Measurements from ENCODE around the gene DRC7. TPM values are rescaled to one million over a fixed set of nuclear protein-coding genes. Genes with fewer than 3 reads are reported as not detected.

DRC7 gene
- total RNA-seq, 2 donors from 2014 or later = not detected

DNA sequence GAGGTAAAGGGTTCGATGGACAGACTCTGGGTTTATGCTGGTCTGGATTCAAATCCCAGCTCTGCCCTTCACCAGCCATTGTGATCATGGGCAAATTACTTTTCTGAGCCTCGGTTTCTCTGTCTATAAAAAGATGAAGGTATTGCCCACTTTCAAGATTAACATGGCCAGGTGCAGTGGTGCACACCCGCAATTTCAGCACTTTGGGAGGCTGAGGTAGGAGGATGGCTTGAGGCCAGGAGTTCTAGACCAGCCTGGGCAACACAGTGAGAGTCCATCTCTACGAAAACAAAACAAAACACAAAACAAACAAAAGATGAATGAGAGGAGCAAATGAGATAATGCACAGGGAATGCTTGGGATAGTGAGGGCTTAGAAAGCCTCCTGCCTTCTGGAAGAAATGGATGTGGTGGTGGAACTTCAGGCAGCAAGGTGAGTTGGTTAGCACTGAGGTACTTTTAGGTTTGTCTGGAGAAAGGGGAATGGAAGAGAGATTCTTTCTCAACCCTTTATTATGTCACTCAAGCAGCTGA is 18.0 kb upstream of the DRC7 start:
- H3K36me3 ChIP-seq = no peaks in the 10 kb centered on the region
- no peak for DNase-seq
- no peak overlapping the region for H3K9ac ChIP-seq (ENCODE audit: low read depth in 2 of 2, low read length in 2 of 2)
- H3K27ac ChIP-seq = no peak overlapping the region
- intact Hi-C loops (cut with DNase I) = no loop called here
- no peaks in the 10 kb centered on the region for H3K27me3 ChIP-seq
- no peak overlapping the region for H3K4me3 ChIP-seq
- TF ChIP-seq, protein P1, sequence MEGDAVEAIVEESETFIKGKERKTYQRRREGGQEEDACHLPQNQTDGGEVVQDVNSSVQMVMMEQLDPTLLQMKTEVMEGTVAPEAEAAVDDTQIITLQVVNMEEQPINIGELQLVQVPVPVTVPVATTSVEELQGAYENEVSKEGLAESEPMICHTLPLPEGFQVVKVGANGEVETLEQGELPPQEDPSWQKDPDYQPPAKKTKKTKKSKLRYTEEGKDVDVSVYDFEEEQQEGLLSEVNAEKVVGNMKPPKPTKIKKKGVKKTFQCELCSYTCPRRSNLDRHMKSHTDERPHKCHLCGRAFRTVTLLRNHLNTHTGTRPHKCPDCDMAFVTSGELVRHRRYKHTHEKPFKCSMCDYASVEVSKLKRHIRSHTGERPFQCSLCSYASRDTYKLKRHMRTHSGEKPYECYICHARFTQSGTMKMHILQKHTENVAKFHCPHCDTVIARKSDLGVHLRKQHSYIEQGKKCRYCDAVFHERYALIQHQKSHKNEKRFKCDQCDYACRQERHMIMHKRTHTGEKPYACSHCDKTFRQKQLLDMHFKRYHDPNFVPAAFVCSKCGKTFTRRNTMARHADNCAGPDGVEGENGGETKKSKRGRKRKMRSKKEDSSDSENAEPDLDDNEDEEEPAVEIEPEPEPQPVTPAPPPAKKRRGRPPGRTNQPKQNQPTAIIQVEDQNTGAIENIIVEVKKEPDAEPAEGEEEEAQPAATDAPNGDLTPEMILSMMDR (IDR thresholded peaks at IDR 0.05) = no peak
- H3K9me3 ChIP-seq = no peaks in the 10 kb centered on the region
- no peaks in the 10 kb centered on the region for H3K4me1 ChIP-seq

DNA sequence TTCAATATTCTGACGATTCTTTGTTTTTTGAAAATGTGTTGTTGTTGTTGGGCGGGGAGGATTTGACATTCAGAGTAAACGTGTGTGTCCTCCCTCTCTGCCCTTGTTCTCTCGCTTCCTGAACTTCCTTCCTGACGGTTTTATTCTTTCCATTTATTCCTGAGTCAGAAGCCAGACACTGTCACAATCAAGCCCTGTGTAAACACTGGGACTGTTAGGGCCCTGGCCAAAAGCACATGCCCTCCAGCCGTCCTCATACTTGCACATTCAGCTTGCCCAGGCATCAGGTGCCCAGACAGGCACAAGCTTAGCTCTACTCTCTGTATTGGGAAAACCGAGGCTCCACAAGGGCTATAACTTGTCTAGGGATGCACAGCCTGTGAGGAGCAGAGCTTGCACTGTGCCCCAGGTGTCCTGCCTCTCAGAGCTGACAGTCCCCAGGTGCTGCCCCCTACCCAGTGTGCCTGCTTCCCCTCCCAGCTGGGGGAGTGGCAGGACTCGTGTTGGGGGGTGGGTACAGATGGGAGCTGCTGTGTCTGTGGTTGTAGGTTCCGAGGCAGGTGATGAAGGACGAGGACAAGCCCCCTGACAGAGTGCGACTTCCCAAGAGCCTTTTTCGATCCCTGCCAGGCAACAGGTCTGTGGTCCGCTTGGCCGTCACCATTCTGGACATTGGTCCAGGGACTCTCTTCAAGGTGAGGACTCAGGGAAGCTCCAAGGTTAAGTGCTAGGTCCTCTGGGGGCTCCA is 16.8 kb upstream of the DRC7 start:
- no peaks in the 10 kb centered on the region for H3K4me1 ChIP-seq
- TF ChIP-seq, protein P1 (IDR thresholded peaks at IDR 0.05) = no peak
- no peaks in the 10 kb centered on the region for H3K27me3 ChIP-seq
- intact Hi-C loops (cut with DNase I) = no loop called here
- H3K9ac ChIP-seq (ENCODE audit: low read depth in 2 of 2, low read length in 2 of 2) = no peak overlapping the region
- no peaks in the 10 kb centered on the region for H3K9me3 ChIP-seq
- H3K27ac ChIP-seq = no peak overlapping the region
- no peak for DNase-seq
- no peak overlapping the region for H3K4me3 ChIP-seq
- no peaks in the 10 kb centered on the region for H3K36me3 ChIP-seq

DNA sequence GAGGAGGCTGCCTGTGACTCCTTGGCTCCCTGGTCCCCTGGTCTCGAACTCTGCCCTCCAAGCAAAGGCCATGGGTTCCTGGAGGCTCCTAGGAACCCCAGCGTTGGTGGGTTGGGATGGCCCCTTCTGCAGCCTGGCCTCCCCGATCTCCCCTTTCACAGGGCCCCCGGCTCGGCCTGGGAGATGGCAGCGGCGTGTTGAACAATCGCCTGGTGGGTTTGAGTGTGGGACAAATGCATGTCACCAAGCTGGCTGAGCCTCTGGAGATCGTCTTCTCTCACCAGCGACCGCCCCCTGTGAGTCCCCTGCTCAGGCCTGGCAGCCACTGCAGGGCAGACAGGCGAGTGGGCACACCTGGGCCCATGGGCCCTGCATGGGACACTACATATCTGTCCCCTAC is 15.6 kb upstream of the DRC7 start:
- TF ChIP-seq, protein P1 (IDR thresholded peaks at IDR 0.05) = no peak
- DNase-seq = no peak
- Histone ChIP-seq H3K27ac (no peak overlapping the region), H3K36me3 (no peaks in the 10 kb centered on the region), H3K27me3 (no peaks in the 10 kb centered on the region), H3K9me3 (no peaks in the 10 kb centered on the region), H3K4me3 (no peak overlapping the region), H3K4me1 (no peaks in the 10 kb centered on the region), H3K9ac (ENCODE audit: low read depth in 2 of 2, low read length in 2 of 2) (no peak overlapping the region)
- intact Hi-C loops (cut with DNase I) = no loop called here

DNA sequence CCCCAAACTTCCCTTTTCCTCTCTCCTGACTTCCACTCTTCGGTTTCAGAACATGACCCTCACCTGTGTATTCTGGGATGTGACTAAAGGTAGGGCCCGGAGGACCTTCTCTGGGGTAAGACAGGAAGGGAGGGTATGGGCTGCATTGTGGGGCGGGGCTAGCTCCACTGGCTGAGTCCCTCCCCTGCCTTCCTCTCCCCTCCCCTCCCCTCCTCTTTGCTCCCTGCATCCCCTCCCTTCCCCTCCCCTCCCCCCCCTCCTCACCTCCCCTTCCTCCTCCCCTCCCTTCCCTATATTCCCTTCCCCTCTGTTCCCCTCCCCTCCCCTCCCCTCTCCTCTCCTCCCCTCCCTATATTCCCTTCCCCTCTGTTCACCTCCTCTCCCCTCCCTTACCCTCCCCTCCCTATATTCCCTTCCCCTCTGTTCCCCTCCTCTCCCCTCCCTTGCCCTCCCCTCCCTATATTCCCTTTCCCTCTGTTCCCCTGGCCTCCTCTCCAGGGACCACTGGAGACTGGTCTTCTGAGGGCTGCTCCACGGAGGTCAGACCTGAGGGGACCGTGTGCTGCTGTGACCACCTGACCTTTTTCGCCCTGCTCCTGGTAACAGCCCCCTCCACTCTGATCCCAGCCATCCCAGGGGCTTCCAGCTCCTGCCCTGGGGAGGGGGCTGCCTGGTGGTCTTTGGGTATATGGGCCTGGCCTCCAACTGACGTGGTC is 14.7 kb upstream of the DRC7 start:
- Histone ChIP-seq H3K4me3 (no peak overlapping the region), H3K27me3 (no peaks in the 10 kb centered on the region), H3K36me3 (no peaks in the 10 kb centered on the region), H3K4me1 (no peaks in the 10 kb centered on the region), H3K9ac (ENCODE audit: low read depth in 2 of 2, low read length in 2 of 2) (no peak overlapping the region), H3K27ac (no peak overlapping the region), H3K9me3 (no peaks in the 10 kb centered on the region)
- TF ChIP-seq, protein P1 (IDR thresholded peaks at IDR 0.05) = no peak
- intact Hi-C loops (cut with DNase I) = no loop called here
- no peak for DNase-seq

DNA sequence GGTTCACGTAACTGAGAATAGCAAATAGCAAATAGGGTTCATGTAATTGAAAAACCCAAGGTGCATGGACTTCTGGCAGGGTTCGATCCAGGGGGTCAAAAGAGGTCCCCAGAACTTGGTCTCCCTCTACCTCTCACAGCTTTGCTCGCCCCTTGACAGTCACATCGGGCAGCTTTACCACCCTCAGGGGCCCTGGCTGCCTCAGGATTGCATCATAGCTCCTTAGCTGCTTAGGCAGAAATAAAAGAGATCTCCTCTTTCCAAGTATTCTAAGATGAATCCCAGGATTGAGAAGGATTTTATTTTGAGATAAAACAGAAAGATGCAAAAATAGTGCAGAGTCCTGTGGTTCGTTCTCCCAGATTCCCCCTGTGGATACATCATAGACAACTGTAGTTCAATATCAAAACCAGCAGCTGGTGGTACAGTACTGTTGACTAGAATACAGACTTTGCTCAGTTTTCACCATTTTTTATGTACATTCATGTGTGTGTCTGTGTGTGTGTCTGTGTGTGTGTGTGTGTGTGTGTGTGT is 13.7 kb upstream of the DRC7 start:
- DNase-seq = no peak
- no peak overlapping the region for H3K27ac ChIP-seq
- no peak overlapping the region for H3K9ac ChIP-seq (ENCODE audit: low read depth in 2 of 2, low read length in 2 of 2)
- H3K4me1 ChIP-seq = no peaks in the 10 kb centered on the region
- H3K9me3 ChIP-seq = no peaks in the 10 kb centered on the region
- no peaks in the 10 kb centered on the region for H3K27me3 ChIP-seq
- H3K4me3 ChIP-seq = no peak overlapping the region
- TF ChIP-seq, protein P1 (IDR thresholded peaks at IDR 0.05) = no peak
- intact Hi-C loops (cut with DNase I) = no loop called here
- H3K36me3 ChIP-seq = no peaks in the 10 kb centered on the region
